Stimulated activated CD8-positive, alpha-beta memory T cell treated with anti-CD3 and anti-CD28 coated beads, Interleukin-4, amount 100 ng/mL, for 1 hour (primary cell): ENCODE data around the gene APBA2.
"Not testable (repeated sequence)": the region's sequence is repeated elsewhere in the genome, so short reads cannot be mapped to it uniquely, and the experiment has no call there.

Experiments
- DNase-seq, 2 donors: peaks; one replicate each; pipeline ENCODE4 v3.0.0-alpha.2; 2020; ENCODE audit warnings: low read depth in 2 of 2, low spot score in 1 of 2

APBA2 gene

DNA sequence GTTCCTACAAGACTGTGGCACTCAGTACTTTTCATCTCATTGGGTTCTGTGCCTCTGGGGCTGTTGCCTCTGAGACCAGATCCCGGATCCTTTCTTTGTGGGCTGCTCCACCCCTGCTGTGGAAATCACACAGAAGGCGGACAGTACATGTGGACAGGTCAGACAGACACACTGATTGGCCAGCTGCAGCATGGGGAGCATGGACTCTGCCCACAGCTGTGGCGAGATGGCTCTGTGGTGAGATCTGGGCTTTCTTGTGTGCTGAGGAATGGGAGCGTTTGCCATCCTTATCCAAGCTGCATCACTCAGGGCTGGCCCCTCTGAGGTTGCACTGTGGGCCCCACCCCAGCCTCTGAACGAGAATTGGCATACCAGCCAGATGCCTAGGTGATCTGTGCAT lies 147.0 kb downstream of the APBA2 start:
- no peak for DNase-seq

- DNase-seq = no peak
Measured at GRCh38 chr15:29034151-29034550, 148.4 kb downstream of the APBA2 start.

DNA sequence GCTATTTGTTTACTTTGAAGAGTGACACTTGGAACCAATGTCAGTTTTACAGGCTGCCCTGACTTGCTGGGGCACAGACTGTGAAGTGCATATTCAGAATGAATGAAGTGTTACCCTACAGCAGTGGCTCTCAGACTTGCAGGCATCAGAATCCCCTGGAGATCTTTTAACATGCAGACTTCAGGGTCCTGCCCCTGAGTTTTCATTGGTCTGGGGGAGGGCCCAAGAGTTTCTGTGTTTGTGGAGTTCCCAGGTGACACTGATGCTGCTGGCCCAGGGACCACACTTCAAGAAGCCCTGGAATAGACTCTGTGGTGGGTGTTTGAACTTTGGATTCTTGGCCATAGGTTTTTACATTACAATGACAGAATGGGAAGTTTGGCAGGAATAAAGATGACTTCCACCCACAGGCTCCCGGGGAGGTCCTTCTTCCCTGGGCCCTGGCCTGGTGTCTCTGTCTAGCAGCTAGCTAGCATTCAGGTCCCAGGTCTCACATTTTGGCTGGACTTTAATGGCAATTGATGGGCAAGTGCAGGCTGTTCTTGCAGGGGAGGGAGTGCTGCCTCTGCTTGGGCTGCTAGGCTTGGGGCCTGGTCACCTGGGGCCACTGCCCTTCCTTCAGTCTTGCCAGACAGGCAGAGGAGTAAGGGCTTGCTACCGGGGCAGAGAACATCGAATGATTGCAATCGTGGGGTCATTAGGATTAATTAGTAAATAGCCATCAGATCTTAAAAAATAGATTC lies 149.0 kb downstream of the APBA2 start:
- DNase-seq = no peak

DNA sequence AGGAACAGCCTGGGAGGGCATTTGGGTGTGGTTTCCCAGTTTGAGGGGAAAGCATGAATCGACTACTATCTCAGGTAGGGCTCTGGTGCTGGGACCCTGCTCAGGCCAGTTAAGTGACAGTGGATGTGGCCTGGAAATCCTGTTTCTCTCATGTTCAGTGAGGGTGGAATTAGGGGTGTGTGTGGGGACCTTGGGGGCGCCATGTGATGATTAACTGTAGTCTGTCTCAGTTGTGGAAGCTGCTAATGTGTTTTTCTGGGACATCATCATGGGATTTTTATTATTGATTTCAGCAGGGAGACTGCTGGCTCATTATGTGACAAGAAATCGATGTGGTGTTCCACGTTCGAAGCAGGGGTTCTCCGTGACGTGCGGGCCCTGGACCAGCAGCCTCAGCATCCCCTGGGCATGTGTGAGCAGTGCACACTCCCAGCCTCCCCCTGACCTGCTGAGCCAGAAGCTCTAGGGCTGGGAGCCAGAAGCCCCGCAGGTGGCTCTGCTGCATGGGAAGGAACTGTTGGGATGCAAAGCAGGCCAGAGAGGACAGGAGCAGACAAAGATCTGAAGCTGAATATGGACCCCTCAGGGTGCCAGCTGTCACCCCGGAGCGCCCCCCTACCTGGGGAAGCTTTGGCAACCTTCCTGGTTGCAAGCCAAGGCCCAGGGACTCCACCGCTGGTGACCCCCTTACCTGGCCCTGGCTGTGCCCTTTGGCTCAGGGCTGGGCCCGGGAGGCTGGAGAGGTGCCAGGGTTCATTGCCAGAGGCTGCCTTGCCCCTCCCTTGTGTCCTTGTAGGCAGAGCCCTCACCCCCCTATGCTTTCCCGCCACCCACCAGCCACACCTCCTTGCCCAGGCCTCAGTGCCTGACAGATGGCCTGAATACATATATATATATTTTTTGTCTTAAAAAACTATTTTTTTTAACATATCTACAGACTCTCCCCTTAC lies 149.8 kb downstream of the APBA2 start:
- no peak for DNase-seq

DNA sequence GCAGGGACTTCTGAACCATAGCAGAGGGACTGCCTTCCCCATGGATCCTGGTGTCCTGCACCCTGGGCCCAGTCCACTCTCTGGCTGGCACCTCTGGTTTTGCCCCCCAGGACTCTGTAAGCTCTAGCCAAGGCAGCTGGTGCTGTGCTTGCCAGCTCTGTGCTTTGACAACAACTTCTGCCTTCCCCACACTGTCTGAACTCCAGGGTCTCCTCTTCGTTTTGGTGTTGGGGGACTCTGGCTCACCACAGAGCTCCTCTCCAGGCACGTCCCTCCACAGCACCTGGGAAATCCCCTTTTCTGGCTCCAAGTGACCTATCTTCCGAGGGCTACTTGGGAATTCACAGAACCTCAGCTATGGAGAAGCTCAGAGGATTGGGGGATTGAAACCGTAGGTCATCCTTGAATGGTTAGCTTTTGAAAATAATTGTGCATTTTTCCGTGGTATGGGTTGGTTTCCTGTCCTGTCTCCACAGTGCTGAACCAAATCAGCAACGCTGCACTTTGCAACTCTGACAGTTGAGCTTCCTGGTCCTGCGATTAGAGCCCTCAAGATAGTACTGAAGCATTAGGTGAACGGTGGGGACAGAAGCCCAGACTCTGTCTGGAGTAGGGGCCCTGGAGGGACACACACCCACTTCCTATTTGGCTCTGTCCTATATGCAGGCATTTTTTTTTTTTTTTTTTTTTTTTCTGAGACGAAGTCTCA lies 152.4 kb downstream of the APBA2 start:
- DNase-seq = no peak

DNA sequence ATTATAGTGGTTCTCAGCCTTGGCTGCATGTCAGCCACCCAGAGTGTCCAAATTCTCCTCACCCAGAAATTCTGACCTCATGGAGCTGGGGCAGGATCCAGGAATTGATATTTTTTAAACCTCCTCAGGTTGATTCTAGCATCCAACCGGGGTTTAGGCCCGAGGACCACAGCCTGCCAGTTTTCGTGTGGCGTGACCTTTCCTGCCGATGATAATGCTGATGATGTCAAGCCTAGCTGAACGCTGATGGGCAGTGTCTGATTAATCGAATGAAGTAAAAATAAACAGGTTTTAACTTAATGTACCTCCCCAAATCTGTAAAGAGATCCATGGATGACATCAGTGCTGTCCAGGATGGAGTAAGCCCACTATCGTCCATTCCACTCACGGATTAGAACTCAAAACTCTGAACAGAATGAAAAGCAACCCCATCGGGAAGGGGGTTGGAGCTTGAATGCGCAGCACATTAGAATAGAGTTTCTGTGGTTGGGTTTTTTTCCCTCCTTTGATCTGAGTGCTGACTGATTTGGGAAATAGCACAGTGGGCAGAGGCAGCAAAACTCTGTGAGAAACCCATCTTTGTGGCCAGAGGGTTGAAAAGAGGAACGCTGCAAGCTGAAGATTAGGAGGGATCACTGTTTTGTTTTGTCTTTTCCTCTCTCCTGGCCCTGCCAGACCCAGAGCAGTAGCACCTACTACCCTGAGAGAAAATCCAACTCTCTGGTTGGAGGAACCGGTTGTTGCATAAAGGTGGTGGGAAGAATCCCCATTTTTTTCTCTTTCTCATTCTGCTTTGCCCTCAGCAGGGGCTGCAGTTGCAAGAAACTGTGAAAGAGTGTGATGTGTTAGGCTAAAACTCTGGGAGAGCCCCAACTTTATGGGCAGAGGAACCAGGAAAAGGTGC lies 153.9 kb downstream of the APBA2 start:
- no peak for DNase-seq

DNA sequence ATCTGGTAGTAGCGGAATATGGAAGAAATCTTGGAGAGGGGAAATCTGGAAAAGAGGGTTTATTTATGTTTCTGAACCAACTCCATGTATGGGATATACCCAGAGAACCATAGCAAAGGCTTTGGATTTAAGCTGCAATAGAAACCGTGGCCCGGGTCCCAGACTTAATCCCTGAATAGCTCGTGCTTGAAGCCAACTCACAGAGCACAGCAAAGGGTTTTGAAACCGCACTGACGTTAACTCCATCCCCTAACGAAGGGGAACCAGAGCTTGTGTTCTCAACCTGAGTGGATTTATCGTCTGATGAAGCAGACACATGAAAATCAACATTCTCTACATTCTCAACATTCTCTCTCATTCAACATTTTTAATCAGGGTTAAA lies 154.6 kb downstream of the APBA2 start:
- no peak for DNase-seq

DNA sequence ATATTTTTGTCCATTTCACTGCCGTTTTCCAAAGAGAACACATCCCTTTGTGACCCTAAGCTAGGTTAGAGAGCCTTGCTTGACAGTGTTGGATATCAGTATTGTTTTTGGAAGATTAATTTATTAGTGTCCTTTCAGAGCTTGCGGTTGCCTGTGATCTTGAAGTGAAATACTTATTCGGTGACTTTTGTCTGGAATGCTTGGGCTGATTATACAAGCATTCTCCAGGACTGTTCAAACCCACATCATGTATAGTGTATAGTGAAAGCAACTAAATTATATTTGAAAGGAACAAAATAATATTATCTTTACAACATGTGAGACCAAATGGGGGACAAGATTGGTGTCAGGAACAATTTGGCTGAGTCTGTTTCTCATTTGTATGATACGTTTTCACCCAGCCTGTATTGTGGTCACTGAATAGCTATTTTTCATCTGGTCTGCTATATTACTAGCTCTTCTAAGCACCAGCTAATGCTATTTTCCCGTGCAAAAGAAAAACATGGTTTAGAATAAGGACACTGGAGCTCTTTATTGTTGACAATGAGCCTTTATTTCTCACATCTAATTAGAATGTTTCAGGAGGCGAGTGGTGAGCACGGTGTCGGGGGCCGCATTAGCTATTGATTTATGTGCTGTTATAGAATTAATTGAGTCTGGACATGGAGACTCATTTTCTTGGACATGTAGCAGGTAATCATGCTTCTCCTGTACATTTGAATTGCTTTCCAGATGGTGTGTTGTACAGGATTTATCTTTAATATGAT lies 158.1 kb downstream of the APBA2 start:
- DNase-seq = no peak

GRCh38 chr15:29044503-29044901 lies 158.7 kb downstream of the APBA2 start:
- no peak for DNase-seq

GRCh38 chr15:29045161-29045560 lies 159.4 kb downstream of the APBA2 start:
- DNase-seq = not testable (repeated sequence)

- no peak for DNase-seq
Measured at GRCh38 chr15:29045717-29046116, 159.9 kb downstream of the APBA2 start.

DNA sequence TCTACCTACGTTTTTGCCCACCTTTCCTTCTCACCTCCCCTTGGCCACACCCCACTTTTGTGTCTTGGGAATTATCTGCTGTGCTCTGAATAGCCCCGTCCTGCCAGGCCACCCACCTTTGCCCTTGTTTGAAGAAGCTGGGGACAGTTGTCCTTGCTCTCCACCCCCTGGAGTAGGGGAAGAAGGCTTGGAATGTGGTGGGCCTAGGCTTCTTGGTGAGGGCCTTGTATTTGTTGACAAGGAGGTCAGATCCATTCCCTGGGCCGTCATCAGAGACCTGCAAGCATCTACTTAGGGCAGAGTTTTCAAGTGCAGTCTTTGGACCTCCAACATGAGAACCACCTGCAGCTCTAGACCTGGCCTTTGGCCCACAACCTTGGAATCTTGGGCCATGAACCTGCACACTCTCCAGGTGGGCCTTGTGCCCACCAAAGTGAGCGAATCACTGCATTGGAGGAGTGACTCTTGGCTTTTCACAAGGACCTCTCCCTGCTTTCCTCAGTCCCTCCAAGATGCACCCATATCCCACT lies 160.6 kb downstream of the APBA2 start:
- DNase-seq = no peak

DNA sequence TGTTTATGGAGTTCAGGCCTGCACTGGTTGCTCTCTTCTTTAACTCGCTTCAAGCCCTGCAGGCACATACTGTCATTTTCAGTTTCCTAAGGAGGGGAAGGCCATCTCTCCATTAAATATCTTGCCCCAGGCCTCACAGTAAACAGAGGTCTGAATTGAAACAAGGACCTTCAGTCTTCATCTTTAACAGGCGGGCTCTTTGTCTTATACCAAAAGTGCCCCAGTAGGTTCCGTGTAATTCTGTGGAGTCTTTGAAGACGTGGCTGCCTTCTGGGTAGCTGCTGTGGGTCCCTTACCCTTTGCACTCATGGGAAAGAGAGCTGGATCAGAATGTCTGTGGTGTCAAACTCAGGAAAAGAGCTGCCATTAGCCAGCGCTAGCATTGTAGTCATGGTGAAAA lies 161.2 kb downstream of the APBA2 start:
- DNase-seq = no peak

- no peak for DNase-seq
Measured at GRCh38 chr15:29048011-29048410, 162.2 kb downstream of the APBA2 start.

DNA sequence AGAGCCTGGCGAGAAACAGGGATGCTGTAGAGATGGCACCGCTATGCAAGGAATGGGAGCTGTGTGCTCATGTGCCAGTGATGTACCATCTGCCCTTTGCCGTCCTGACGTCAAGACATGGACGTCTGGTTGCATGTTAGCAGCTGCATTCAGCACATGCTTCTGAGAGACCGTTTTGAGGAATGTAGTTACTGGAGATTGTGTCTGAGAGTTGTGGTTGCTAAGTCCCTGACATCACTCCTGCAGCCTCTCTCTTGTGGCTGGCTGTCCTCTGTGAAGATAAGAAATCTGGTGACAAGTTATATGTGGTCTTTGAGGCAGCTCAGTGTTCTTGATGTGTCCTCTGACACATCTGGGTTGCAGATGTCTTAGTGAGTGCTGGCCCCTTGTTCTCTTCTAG lies 165.1 kb downstream of the APBA2 start:
- DNase-seq = no peak

GRCh38 chr15:29051422-29051821 lies 165.6 kb downstream of the APBA2 start:
- DNase-seq = no peak

DNA sequence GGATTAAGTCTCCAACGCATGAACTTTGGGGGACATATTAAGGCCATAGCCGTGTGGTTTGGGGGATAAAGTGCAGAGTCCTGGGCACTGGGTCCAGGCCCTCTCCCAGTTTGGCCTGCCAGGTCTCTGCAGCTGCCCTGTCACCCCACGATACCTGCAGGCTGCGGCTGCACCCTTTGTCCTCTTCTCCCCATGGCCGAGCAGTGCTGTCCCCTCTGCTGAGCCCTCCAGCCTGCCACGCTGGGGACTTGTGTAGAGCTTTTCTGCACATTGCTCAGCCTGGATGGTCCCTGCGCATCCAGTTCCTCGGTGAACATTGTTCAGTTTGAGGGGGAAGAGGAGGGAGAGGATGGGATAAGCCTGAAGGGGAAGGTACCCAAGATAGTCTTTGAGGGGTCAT lies 167.2 kb downstream of the APBA2 start:
- no peak for DNase-seq

GRCh38 chr15:29053661-29054131 lies 167.9 kb downstream of the APBA2 start:
- DNase-seq = no peak

DNA sequence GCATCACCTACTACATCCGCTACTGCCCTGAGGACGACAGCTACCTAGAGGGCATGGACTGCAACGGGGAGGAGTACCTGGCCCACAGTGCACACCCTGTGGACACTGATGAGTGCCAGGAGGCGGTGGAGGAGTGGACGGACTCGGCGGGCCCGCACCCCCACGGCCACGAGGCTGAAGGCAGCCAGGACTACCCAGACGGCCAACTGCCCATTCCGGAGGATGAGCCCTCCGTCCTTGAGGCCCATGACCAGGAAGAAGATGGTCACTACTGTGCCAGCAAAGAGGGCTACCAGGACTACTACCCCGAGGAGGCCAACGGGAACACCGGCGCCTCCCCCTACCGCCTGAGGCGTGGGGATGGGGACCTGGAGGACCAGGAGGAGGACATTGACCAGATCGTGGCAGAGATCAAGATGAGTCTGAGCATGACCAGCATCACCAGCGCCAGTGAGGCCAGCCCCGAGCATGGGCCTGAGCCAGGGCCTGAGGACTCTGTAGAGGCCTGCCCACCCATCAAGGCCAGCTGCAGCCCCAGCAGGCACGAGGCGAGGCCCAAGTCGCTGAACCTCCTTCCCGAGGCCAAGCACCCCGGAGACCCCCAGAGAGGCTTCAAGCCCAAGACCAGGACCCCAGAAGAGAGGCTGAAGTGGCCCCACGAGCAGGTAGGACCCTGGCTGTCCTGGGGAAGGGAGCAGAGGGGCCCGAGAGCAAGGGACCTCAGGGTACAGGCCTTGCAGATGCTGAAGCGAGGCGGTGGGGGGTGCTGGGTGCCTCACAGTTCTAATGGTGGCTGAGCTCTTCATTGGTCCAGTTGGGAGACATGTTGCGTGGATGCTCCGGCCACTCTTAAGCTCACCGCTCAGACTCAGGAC lies 168.6 kb downstream of the APBA2 start:
- no peak for DNase-seq
